HG03103 (cell line): ENCODE measurements around the gene ABCD3.
"Not testable (repeated sequence)": the region's sequence is repeated elsewhere in the genome, so short reads cannot be mapped to it uniquely, and the experiment has no call there.

Experiments used
- ATAC-seq: cut with Tn5 transposase; IDR thresholded peaks from one replicate; pipeline ENCODE4 v1.9.1; 2021; ENCODE audit warnings: low read depth; ENCODE audit not compliant: unreplicated experiment

The ABCD3 gene

DNA sequence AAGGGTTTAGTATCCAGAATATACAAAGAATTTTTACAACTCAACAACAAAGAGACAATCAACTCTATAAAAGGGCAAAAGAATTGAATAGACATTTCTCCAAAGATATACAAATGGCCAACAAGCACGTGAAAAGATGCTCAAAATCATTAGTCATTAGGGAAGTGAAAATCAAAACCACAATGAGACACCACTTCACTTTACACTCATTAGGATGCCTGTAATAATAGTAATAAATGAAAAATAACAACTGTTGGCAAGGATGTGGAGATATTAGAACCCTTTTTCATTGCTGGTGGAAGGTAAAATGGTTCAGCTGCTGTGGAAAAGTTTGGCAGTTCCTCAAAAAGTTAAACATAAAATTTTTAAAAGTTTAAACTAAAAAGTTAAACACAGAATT, 7.0 kb upstream of the ABCD3 start:
- ATAC-seq: peak; percentile 78

DNA sequence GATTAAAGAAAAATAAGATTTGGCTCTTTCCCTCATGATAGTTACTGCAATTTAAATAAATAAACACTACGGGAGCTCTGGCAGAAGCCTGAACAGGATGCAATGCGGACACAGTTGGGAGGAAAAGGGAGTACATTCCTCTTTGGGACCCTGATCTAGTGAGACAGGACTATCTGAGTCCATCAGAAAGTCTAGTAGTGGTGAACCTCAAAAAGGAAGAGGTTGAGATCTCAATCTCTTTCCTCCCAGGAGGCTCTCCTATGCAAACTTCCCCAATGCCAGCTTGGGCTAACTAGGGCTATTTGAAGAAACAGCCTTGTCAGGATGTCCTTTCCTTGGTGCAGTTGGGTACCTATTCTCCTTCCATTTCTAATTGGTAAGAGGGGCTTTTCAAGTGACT, 4.9 kb upstream of the ABCD3 start:
- no peak for ATAC-seq

- ATAC-seq: no peak
These were observed 1.1 kb upstream of the ABCD3 start for GRCh38 chr1:94416901-94417727.

DNA sequence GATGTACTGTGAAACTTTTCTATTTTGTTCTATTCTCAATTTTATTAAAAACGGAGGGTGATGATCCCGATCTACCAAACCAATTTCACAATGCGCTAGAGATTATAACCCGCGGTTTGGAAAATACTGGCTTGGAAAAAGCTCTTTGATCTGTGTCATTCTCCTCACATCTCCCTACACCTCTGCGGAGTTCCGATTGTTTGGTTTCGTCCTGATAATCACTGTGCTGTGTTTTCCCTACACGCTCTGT, 536 bp upstream of the ABCD3 start:
- no peak for ATAC-seq

DNA sequence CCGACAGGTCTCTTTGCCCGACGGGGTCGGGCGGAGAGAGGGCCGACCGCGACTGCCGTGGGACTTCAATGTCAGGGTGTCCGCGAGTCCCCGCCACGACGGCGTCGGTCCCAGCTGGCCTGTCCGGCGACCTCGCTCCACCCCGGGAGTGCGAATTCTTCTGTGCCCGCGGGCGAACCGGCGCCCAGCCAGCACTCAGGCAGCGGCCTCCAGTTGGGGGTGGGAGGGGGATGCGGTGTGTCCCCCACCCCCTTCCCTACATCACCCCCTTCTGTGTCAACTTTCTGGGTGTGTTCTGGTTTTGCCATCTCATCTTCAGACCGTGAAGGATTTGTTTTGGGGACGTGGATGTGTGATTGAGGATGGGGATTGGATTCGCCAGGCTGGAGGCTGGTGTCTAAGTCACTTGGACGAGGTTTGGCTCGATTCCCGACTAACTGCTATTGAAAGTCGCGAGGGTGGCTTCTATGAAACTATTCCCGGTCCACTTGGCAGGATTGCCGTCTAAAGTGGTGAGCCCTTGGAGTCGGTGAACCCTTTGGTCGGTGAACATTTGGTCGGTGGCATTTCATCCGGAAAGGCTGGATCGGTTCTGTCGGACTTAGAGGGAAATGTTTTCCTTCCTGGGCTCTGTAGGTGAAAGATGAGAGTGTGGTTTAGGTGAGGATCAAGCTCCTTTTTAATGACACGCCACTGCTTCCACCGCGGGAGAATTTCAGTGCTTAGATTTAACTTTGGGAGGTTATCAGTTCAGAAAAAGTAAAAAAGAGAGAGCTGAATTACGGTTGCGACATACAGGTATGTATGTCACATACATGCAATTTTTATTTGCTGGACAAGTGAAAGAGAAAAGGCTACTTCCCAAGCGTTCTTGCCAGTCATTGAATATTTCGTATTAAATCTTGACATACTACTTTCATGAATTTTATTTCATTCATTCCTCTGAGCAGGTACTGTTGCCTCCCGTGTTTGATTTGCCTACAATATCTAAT, 771 bp downstream of the ABCD3 start:
- no peak for ATAC-seq

GRCh38 chr1:94422115-94422820, 4.1 kb downstream of the ABCD3 start:
- no peak for ATAC-seq

DNA sequence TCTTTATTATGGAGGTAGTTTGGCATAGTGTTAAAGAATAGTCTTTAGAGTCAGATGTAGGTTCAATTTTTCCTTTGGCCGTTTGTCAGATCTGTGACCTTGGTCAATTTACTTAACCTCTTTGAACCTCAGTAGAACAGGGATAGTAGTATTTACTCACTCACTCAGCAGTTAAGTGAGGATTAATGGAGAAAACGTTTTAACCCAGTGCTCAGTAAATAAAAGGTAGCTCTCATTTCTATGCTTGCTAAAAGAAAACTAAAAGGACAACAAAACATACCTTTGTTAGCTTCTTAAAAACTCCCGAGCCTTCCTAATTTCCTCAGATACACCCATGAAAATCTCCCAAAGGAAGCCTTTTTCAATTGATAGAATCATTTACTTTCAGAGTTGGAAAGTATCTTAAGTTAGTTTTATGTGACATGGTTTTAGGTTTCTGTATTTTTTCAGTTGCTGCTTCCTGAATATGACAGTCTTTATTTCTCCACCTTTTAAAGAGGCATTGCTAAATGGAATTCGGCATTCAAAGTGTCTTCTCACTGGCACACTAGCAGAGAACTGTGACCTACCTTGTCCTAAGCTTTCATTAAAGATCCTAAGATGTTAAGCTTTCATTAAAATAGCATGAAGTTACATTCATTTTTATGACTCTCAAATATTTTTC, 7.8 kb downstream of the ABCD3 start:
- no peak for ATAC-seq

DNA sequence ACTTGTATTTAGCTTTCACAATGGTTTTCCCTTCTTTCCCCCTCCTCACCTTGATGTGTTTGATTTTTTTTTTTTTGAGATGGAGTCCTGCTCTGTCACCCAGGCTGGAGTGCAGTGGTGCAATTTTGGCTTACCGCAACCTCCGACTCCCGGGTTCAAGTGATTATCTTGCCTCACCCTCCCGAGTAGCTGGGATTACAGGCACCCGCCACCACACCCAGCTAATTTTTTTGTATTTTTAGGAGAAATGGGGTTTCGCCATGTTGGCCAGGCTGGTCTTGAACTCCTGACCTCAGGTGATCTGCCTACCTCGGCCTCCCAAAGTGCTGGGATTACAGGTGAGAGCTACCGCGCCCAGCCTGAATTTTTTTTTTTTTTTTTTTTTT, 8.3 kb downstream of the ABCD3 start:
- ATAC-seq: not testable (repeated sequence)

DNA sequence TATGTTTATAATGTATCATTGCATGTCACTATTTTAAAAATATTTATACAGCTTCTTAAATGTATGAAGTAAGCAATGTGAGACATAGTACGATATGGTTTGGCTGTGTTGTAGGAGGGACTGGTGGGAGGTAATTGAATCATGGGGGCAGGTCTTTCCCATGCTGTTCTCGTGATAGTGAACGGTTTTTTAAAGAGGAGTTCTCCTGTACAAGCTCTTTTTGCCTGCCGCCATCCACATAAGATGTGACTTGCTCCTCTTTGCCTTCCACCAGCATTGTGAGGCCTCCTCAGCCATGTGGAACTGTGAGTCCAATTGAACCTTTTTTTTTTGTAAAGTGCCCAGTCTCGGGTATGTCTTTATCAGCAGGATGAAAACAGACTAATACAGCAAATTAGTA, 10.3 kb downstream of the ABCD3 start:
- ATAC-seq: no peak

DNA sequence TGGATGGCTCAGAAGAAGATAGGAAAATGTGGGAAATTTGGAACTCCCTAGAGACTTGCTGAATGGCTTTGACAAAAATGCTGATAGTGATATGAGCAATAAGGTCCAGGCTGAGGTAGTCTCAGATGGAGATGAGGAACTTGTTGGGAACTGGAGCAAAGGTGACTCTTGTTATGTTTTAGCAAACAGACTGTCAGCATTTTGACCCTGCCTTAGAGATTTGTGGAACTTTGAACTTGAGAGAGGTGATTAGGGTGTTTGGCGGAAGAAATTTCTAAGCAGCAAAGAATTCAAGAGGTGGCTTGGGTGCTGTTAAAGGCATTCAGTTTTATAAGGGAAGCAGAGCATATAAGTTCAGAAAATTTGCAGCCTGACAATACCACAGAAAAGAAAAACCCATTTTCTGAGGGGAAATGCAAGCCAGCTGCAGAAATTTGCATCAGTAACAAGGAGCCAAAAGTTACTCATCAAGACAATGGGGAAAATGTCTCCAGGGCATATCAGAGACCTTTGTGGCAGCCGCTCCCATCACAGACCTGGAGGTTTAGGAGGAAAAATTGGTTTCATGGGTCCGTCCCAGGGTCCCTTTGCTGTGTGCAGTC, 10.8 kb downstream of the ABCD3 start:
- not testable (repeated sequence) for ATAC-seq

- not testable (repeated sequence) for ATAC-seq
These were observed 11.9 kb downstream of the ABCD3 start for GRCh38 chr1:94430066-94430465.

DNA sequence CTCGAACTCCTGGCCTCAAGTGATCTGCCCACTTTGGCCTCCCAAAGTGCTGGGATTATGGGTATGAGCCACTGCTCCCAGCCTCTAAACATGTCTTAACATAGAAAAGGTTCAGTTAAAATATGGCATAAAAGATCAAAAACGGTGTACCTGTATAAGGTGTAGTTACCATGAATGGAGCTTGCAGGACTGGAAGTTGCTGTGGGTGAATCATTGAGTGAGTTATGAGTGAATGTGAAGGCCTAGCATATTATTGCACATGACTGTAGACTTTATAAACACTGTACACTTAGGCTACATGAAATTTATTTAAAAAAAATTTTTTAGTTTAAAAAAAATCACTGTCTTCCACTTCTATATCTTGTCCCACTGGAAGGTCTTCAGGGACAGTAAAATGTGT, 15.7 kb downstream of the ABCD3 start:
- ATAC-seq: no peak

- ATAC-seq: no peak
These were observed 16.3 kb downstream of the ABCD3 start for GRCh38 chr1:94434365-94435045.

- ATAC-seq: no peak
These were observed 20.6 kb downstream of the ABCD3 start for GRCh38 chr1:94438692-94439276.

DNA sequence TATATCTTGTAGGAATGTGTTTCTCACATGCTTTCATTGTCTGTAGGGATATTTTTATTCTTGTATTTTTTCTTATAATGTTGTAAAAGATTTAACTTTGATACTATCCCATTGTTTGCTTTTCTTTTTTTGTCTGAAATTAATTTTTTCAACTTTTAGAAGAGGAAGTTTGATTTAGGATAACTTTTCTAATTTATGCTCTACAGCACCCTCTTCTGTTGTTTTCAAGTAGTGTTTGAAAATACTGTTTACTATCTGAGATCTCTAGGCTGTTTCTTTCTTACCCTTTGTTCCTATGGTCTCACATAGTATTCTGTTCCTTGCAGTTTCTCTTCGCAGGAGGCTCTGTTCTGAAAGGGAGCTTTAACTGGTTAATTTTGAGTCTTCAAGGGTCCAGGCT, 21.9 kb downstream of the ABCD3 start:
- no peak for ATAC-seq

GRCh38 chr1:94443067-94443466, 24.9 kb downstream of the ABCD3 start:
- ATAC-seq: not testable (repeated sequence)

- not testable (repeated sequence) for ATAC-seq
These were observed 26.6 kb downstream of the ABCD3 start for GRCh38 chr1:94444819-94445218.

DNA sequence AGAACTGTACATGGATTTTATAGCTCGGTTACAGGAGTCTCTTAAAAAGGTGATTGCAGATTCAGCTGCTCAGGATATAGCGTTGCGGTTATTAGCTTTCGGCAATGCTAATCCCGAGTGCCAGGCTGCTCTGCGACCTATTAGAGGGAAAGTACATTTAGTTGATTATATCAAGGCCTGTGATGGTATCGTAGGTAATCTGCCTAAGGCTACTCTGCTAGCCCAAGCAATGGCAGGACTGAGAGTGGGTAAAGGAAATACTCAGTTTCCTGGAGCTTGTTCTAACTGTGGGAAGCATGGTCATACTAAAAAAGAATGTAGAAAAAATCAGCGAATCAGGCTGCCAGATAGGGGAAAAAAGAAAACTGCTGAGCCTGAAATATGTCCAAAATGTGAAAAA, 27.5 kb downstream of the ABCD3 start:
- not testable (repeated sequence) for ATAC-seq

DNA sequence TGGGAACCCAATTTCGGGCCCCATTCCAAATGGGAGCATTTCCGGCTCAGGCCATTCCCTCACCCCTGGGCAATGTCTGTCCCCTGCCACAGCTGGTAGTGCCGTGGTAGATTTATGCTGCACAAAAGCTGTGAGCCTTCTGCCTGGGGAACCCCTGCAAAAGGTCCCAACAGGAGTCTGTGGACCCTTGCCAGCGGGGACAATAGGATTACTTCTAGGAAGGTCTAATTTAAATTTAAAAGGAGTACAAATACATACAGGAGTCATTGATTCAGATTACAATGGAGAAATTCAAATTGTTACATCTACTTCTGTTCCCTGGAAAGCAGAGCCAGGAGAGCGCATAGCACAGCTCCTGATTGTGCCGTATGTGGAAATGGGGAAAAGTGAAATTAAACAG, 28.0 kb downstream of the ABCD3 start:
- ATAC-seq: not testable (repeated sequence)
